GM19035 (cell line): ENCODE measurements around the gene PLD1.
"Not testable (repeated sequence)": the region's sequence is repeated elsewhere in the genome, so short reads cannot be mapped to it uniquely, and the experiment has no call there.

Experiments used
- ATAC-seq: cut with Tn5 transposase; IDR thresholded peaks from one replicate; pipeline ENCODE4 v1.9.1; 2021; ENCODE audit not compliant: unreplicated experiment

Gene PLD1

DNA sequence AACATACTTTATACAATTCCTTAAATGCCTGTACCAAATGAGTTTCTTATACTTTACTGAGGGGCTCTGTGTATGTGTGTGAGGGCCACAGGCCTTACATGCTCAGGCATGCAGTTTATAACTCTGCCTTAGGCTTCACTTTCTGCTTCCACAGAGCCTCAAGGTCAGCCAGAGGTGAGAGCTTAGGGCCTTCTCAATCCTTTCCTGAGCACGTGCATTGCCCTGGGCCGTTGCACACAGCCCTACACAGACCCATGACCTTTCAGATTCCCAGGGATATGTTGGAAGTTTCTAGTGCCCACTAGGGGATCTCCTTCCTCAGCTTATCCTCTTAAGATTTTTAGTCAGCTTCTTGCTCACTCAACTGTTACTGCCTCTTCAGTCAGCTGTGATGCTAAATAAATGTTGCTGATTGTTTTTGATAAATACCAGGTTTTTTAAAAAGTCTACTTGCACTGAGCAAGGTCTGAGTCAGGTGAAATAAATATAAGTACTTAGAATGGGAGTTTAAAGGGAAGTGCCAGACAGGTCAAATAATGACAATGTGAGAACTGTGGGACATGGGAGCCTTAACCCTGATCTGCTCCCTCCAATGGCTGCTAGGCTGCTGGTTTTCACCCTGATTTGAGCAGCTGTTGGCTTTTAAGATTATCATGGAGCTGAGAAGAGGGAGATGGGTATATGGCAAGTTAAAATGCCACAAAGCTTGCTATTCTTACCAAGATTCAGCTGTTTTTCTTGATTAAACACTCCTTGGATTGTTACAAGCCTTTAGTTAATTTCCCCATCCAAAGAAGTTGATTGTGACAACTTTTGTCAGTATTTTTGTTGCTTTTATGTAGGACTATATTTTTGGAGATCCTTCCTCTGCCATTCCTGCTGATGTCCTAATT, 169.5 kb downstream of the PLD1 start:
- ATAC-seq, result no peak

DNA sequence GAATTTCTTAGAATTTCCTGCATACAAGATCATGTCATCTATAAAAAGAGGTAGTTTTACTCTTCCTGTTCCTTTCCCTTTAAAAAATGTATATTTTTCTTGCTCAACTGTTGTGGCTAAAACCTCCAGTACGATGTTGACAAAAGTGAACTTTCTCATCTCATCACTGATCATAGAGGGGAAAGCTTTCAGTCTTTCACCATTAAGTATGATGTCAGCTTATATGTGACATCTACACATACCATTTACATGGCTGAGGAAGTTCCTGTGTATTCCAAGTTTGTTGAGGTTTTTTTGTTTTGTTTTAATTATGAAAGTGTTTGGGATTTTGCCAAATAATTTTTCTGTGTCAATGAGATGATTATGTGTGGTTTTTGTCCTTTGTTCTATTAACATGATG, 173.6 kb downstream of the PLD1 start:
- ATAC-seq, result no peak

DNA sequence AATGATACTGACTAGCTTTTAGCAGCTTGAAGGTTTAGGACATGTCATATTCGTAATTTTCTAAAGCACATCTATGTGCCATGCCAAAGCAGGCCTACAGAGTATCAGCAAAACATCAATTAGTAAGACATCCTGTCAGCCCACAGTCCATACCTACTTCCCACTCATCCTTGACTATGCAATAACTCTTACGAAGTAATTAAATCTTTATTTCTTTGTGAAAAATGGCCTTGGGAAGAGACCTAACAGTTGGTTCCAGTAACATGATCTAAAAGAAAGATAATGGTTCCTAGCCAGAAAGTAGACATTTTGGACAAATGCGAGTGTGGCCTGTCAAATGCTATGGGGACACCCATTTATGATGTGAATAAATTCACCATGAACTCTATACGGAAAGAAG, 177.5 kb downstream of the PLD1 start:
- ATAC-seq, result no peak

DNA sequence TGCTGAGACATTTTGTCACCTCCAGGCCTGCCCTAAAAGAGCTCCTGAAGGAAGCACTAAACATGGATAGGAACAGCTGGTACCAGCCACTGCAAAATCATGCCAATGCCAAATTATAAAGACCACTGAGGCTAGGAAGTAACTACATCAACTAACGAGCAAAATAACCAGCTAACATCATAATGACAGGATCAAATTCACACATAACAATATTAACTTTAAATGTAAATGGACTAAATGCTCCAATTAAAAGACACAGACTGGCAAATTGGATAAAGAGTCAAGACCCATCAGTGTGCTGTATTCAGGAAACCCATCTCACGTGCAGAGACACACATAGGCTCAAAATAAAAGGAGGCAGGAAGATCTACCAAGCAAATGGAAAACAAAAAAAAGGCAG, 183.5 kb downstream of the PLD1 start:
- ATAC-seq, result not testable (repeated sequence)

DNA sequence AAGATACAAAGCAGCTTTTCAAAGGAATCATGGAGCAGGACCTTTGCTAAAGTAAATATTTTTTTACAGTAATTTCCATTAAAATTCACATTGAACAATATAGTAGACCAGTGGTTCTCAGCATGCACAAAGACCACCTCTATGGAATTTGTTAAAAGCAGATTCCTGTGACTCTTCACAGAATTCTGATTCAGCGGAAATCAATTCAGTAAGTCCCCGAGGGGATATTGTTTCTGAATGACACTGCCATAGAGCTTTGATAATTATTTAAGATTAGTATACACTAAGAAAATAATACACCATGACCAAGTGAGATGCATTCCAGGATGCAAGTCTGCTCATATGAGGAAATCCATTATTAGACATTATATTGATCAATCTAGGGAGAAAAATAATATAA, 188.2 kb downstream of the PLD1 start:
- ATAC-seq, result no peak

DNA sequence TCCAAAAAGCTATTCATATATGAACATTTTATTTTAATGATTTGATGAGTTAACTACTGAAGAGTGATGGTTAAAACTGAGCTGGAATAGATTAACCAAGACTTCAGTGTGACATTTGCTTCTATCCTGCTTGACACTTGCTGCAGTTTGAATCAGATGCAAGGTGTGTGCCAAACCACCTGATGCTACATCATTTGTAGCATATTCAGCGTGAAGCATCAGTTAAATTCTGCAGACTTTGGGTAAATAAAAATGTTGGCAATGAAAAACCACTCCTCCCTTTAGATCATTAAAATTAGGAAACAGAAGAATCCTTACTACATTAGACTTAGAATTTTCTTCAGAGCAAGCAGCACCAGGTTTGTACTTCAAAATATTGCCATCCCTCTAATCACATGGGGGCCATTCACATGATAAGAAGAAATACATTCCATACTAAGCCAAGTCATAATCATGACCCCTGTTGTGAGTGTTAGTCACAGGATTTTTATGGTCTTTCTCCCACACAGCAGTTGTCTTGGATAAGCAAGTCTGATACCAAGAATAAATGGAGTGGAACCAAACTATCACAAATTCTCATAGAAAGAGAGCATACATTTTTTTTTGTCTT, 189.4 kb downstream of the PLD1 start:
- ATAC-seq, result no peak

DNA sequence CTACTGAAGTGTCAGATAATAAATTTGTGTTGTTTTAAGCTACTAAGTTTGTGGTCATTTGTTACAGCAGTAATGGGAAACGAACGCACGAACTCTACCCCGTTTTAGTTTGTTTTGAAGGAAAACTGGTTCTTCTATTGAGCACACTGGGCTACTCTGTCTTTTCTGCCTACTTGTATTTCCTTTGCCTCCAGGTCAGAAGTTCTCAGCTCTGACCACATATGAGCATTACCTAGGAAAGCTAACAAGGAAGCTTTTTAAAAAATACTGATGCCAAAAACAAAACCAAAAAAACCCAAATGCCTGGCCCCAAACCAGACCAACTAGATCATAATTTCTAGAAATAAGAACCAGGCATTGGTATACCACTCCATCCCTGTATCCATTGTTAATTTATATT, 193.5 kb downstream of the PLD1 start:
- no peak for ATAC-seq

DNA sequence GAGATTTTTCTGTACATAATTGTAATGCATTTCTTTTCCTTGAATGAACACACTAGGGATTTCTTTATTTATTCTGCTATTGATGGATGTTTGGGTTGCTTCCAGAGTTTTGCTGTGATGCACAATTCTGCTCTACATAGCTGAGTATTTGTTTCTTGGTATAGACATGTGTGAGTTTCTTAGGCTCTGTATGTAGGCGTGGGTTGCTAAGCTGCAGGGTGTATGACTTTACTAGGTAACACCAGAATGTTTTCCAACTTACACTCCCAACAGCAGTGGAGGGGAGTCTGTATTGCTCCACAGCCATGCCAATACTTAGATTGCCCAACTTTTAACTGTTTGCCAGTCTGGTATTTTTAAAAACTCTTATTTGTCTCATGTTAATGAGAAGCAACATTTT, 194.6 kb downstream of the PLD1 start:
- ATAC-seq, result no peak

DNA sequence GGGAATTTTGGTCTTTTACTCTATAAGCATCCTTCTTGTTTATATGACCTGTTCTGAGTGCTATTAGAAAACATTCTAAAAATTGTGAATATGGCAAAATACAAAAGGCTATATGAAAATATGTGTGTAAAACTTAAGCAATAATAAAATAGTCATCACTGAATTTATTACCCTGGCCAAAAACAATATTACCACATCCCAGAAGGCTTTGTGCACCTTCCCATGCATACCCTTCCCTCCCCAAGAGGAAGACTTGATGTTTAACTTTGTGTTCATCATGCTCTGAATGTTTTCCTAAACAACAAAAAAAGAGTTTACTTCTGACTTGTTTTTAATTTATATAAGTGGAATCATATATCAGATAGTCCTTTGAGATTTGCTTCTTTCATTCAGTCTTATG, 195.0 kb downstream of the PLD1 start:
- ATAC-seq, result no peak

DNA sequence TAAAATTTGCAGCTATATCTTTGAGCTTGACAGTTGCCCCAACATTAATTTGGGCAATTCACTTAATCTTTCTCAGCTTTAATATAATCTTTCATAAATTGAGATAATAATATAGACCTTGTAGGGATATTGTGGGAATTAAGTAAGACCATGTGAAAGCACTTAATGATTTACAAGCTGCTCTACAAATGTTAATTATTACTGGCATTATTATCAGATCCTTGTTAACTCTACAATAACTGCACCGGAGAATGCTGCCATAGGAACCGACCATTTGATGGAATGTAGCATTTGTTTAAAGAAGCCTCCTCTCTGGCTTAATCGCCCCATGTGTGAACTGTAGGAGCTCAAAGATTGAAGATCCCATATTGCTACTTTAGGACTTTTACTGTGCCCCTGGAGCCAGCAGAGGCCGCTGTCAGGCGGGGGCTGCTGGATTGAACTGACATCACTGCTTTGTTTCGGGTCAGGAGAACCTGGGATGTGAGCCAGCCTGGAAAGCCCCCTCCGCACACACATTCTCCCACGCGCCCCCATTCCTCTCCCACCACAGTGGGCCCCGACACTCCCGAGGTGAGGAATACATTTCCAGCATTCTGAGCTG, 195.9 kb downstream of the PLD1 start:
- no peak for ATAC-seq

DNA sequence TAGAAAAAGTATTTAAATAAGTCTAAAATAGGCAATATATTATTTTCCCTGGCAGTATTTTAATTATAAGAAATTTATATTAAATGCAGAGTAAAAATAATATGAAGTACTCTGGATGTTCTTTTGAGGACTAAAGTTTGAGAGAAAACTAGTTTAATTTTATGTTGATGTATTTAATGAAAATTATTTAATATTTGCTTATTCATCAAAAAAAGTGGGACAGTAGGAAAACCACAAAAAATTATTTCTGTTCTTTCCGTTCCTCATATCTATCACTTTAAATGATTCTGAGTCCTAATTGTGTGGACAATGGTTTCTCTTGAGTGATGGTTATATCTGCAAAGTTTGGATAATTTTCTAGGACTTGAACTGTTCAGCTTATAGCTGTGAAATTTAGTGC, 202.8 kb downstream of the PLD1 start:
- ATAC-seq, result no peak

DNA sequence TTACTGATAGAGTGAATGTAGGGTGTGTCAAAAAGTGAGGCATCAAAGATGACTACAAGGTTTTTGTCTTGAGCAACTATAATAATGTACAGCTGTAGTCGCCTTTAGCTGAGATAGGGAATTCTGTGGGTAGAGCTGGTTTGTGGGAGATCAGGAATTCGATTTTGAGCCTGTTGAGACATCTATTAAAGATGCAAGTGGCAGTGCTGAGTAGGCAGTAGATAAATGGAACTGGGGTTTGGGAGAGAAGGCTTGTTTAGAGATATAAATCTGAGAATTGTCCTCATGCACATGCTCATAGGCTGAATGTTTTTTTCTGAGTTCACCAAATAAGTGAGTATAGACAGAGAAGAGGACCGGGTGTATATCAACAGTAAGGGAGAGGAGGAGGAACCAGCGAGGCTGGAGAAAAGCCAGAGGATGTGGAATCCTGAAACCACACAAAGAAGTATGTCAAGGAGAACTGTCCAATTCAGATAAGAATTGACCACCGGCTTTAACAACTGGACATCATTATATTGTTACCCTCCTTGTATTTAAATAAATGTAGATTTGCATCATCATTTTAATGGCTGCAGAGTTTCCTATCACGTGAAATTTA, 204.0 kb downstream of the PLD1 start:
- ATAC-seq, result no peak

DNA sequence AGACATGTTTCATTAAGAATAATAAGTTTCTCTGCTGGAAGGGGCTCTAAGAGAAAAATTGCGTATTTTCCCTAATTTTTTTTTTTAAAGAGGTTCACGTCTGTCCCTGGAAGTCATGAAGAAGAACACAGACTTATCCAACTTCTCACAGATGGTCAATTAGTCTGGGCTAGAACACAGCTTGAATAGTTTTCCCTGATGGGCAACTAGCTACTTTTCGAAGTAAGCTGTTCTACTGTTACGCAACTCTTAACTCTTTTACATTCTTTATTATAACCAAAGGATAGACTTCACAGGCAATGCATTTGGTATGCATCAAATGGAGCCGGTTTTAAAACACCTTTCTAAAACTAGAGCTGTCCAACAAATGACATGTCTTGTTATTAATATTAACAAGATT, 205.9 kb downstream of the PLD1 start:
- no peak for ATAC-seq

DNA sequence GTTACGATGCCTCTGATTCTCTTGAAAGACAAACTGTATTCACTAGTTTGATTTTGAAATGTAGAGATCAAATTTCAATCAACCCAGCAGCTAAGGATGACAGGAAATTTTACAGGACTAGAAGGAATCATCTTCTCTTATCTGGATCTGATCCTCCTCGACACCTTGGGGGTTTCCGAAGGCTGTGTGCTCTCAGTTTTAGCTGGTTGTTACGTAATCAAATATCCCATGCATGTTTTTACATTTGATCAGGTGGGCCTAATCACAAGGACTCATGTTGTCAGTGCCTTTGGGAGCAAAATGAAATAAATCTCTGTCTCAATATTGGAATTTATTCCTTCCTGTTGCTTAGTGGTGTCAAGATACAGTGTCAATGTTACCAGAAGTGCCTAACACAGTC, 208.2 kb downstream of the PLD1 start:
- ATAC-seq, result no peak

DNA sequence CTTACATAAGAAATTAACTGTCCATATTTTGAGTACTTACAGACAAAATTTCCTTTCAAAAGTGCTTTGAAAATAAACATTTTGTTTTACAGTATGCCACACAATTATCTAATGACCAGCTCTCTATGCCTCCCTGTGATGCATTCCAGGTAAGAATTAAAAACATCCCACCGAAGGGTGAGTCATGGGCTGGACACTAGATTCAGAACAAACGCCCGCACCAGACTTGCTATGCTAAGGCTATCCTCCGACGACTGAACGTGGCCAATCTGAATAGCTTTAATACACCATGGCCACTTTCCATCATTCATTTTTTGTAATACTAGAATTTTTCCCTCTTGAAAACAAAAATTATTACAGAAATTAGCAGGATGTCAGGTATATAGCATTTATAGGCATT, 210.3 kb downstream of the PLD1 start:
- no peak for ATAC-seq

DNA sequence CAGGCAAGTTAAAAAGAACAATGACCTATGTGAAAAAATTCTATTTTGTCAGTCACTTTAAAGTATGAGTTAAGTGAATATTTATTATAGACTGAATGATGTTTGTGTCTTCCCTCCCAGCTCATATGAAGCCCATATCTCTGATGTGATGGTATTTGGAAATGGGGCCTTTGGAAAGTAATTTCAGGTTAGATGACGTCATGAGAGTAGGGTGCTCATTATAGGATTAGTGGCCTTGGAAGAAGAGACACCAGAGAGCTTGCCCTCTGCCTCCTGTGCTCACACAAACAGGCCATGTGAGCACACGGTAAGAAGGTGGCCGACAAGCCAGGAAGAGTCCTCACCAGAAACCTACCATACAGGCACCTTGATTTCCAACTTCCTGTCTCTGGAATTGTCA, 211.3 kb downstream of the PLD1 start:
- no peak for ATAC-seq

DNA sequence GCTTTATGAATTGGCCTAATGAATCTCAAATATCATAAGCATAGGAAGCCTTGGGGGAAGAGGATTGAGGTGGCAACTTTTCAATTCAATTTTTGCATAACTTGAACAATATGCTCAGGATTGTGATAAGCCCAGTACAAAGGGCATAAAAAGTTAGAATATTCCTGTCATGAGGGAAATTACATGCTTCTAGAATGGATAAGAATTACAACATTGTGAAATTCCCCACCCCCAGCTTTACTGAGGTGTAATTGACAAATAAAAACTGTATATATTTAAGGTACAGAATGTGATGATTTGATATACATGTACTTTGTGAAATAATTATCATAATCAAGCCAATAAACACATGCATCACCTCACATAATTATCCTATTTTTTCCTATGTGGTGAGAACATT, 217.5 kb downstream of the PLD1 start:
- no peak for ATAC-seq

DNA sequence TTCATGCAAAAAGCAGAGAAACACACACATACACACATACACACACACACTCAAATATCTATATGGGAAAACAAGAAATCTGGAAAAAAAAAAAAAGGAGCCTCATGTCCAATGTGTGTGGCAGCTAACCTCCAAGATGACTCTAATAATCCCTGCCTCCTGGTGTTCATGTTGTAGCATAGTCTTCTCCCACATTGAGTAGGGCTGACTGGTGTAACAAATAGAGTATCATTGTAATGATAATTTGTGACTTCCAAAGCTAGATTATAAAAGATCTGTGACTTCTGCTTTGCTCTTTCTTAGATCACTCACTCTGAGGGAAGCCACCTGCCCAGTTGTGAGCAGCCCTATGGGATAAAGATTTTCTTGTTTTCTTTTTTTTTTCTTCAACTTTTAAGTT, 219.2 kb downstream of the PLD1 start:
- ATAC-seq, result no peak

DNA sequence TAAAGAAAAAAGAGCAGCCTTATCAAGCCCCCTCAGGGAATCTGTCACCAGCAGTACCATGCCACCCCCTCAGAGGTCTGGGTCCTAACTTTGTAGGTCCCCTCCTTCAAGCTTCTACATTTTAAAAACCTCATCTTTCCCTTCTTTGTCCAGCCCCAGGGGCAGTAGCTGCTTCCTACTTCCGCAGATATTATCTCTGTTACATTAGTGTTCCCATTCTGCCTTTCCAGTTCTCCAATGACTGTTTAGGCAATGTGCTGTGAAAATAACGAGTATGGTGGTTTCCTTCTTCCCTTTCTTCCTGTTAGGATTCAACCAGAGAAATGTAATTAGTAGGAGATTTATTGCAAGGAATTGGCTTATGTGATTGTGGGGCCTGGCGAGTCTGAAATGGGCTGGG, 224.0 kb downstream of the PLD1 start:
- no peak for ATAC-seq

DNA sequence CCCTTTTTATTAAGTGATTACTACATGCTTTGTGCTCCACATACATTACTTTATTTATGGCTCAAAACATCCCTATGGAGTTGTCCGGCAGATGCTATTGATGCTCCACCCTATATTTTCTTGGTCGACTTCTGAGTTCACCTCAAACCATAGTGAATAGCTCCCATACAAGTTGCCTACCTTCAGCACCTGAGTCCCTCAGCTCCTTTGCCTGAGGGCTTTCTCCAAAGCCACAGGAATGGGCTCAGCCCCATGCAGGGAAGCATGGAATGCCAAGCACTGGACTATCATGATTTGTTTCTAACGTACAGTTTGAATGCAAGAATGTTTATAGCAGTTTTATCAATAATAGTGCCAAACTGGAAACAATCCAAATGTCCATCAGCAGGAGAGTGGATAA, 225.2 kb downstream of the PLD1 start:
- ATAC-seq, result no peak

DNA sequence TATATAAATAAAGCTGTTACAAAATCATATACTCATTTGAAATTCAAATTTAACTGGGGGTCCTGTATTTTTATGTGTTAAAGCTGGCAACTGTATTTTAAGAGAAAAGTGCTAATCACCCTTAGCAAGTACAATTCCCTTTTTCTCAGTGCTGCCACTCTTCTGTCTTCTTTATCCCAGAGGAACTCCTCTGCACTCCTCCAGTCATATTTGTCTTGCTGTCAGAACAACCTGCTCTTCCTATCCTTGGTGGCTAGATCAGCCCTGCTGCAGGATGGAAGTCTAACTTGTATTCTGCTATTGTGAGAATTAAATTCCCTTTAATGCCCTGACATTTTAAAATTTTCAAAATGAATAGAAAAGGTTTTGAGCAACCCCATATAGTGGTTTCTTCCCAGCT, 226.2 kb downstream of the PLD1 start:
- no peak for ATAC-seq
